H1 (cell line): ENCODE results near the gene HBS1L. TPM values are rescaled to one million over a fixed set of nuclear protein-coding genes. Genes with fewer than 3 reads are reported as not detected.

ENCODE experiments used
- CTCF ChIA-PET: fragments of 300-600 bp; sonication (Branson Sonifier 250); formaldehyde crosslinking; loops from one replicate; lab custom pipeline; 2021; ENCODE audit not compliant: partially characterized antibody; lab: Charles Lee
- POLR2A ChIA-PET: fragments of 300-600 bp; sonication (Branson Sonifier 250); formaldehyde crosslinking; loops from one replicate; lab custom pipeline; 2021; ENCODE audit warnings: inconsistent platforms; ENCODE audit not compliant: partially characterized antibody; lab: Charles Lee
- DNase-seq, 2 experiments: peaks; one replicate each; pipeline versions ENCODE4 v3.0.0 to v3.0.0-alpha.2; 2010 to 2022; ENCODE audit warnings: low spot score in 2 of 2, low read depth in 1 of 2, mixed read lengths in 1 of 2
- FAIRE-seq: peaks from 2 replicates; lab custom pipeline; 2011; peaks lifted over from hg19 to GRCh38; lab: Jason Lieb, UNC
- H2AFZ ChIP-seq: 2 replicates; pipeline ENCODE4 v1.8.1; 2012; ENCODE audit warnings: low read length, inconsistent platforms
- H2AK5ac ChIP-seq: 2 replicates; pipeline ENCODE4 v1.6.1; 2013; ENCODE audit warnings: low read depth, low read length
- H2BK120ac ChIP-seq: replicated peaks from 2 replicates; pipeline ENCODE3; 2013; ENCODE audit warnings: low read depth, low read length, inconsistent platforms
- H2BK12ac ChIP-seq: 2 replicates; pipeline ENCODE4 v1.6.1; 2013; ENCODE audit warnings: low read depth, low read length
- H2BK15ac ChIP-seq: 2 replicates; pipeline ENCODE4 v1.6.1; 2013; ENCODE audit warnings: low read length
- H2BK20ac ChIP-seq: 2 replicates; pipeline ENCODE4 v1.6.1; 2013; ENCODE audit warnings: low read length
- H2BK5ac ChIP-seq: 2 replicates; pipeline ENCODE4 v1.6.1; 2013; ENCODE audit warnings: low read depth, low read length
- H3K14ac ChIP-seq: 2 replicates; pipeline ENCODE4 v1.6.1; 2013; ENCODE audit warnings: inconsistent platforms; ENCODE audit not compliant: insufficient read length
- H3K18ac ChIP-seq: 2 replicates; pipeline ENCODE4 v1.6.1; 2013; ENCODE audit warnings: low read length; ENCODE audit errors: extremely low read depth
- H3K23ac ChIP-seq: 2 replicates; pipeline ENCODE4 v1.6.1; 2013; ENCODE audit warnings: inconsistent platforms; ENCODE audit not compliant: insufficient read length
- H3K23me2 ChIP-seq: 2 replicates; pipeline ENCODE4 v1.6.1; 2013; ENCODE audit warnings: low read depth, low read length
- H3K27ac ChIP-seq: 2 replicates; pipeline ENCODE4 v1.6.1; 2011; ENCODE audit warnings: low read depth, low read length, inconsistent platforms
- H3K27me3 ChIP-seq, 4 experiments: replicated peaks in 1 of 4; 1 replicate in 1 of 4; 2 replicates in 3 of 4; pipeline versions ENCODE4 v1.6.1 to v1.8.1; 2011 to 2013; ENCODE audit warnings: low read length in 3 of 4, mild to moderate bottlenecking in 3 of 4, inconsistent platforms in 2 of 4, mixed read lengths in 2 of 4, moderate library complexity in 1 of 4; ENCODE audit not compliant: control insufficient read depth in 3 of 4, insufficient read depth in 3 of 4; ENCODE audit errors: extremely low read depth in 1 of 4
- H3K36me3 ChIP-seq, 4 experiments: 2 replicates each; pipeline versions ENCODE4 v1.6.1 to v1.8.1; 2011 to 2013; ENCODE audit warnings: mild to moderate bottlenecking in 4 of 4, low read length in 3 of 4, moderate library complexity in 2 of 4, control low read depth in 1 of 4, inconsistent platforms in 1 of 4; ENCODE audit not compliant: insufficient read depth in 4 of 4, control insufficient read depth in 2 of 4
- H3K4ac ChIP-seq: replicated peaks from 2 replicates; pipeline ENCODE3; 2013; ENCODE audit warnings: low read length, low read depth, mixed read lengths, inconsistent platforms; ENCODE audit not compliant: insufficient read length
- H3K4me1 ChIP-seq, 4 experiments: replicated peaks in 1 of 4; 1 replicate in 1 of 4; 2 replicates in 3 of 4; pipeline versions ENCODE4 v1.6.1 to v1.8.1; 2011 to 2013; ENCODE audit warnings: low read length in 3 of 4, inconsistent platforms in 2 of 4, mixed read lengths in 1 of 4; ENCODE audit not compliant: insufficient read depth in 4 of 4, control insufficient read depth in 3 of 4
- H3K4me2 ChIP-seq, 2 experiments: 2 replicates each; pipeline versions ENCODE4 v1.6.1 to v1.8.1; 2011 to 2013; ENCODE audit warnings: low read depth in 2 of 2, low read length in 2 of 2, control low read depth in 1 of 2, inconsistent platforms in 1 of 2, mild to moderate bottlenecking in 1 of 2; ENCODE audit not compliant: insufficient read depth in 1 of 2
- H3K4me3 ChIP-seq, 4 experiments: fragments of 200-600, 300-600 bp in 1 of 4; sonication (generic), shearing (Covaris generic), sonication (Bioruptor Twin) in 1 of 4; 2 replicates each; pipeline versions ENCODE4 v1.5.1 to v1.8.1; 2011 to 2016; ENCODE audit warnings: low read length in 4 of 4, low read depth in 3 of 4, control low read depth in 2 of 4, inconsistent platforms in 2 of 4, mild to moderate bottlenecking in 2 of 4, mixed read lengths in 1 of 4, moderate library complexity in 1 of 4; ENCODE audit not compliant: insufficient read depth in 2 of 4; ENCODE audit errors: extremely low read depth in 1 of 4
- H3K56ac ChIP-seq: replicated peaks from 2 replicates; pipeline ENCODE3; 2013; ENCODE audit warnings: low read depth, mild to moderate bottlenecking, mixed read lengths, low read length, inconsistent platforms; ENCODE audit not compliant: insufficient read length
- H3K79me1 ChIP-seq: 2 replicates; pipeline ENCODE4 v1.6.1; 2013; ENCODE audit warnings: low read depth, low read length, control low read depth
- H3K79me2 ChIP-seq, 2 experiments: 2 replicates each; pipeline versions ENCODE4 v1.6.1 to v1.8.1; 2012 to 2013; ENCODE audit warnings: low read length in 2 of 2, mild to moderate bottlenecking in 2 of 2, inconsistent platforms in 1 of 2; ENCODE audit not compliant: insufficient read depth in 2 of 2, control insufficient read depth in 1 of 2
- H3K9ac ChIP-seq, 4 experiments: replicated peaks in 1 of 4; 1 replicate in 1 of 4; 2 replicates in 3 of 4; pipeline versions ENCODE4 v1.6.1 to v1.8.1; 2011 to 2013; ENCODE audit warnings: low read depth in 3 of 4, low read length in 3 of 4, control low read depth in 2 of 4, mild to moderate bottlenecking in 2 of 4, moderate library complexity in 2 of 4, inconsistent platforms in 1 of 4; ENCODE audit errors: extremely low read depth in 1 of 4
- H3K9me3 ChIP-seq, 2 experiments: 2 replicates each; pipeline versions ENCODE4 v1.6.1 to v1.8.1; 2012 to 2013; ENCODE audit warnings: mild to moderate bottlenecking in 2 of 2, moderate library complexity in 2 of 2, control low read depth in 1 of 2, inconsistent platforms in 1 of 2, low read depth in 1 of 2, low read length in 1 of 2, mixed read lengths in 1 of 2; ENCODE audit not compliant: insufficient read depth in 2 of 2
- H4K20me1 ChIP-seq, 2 experiments: replicated peaks in 1 of 2; 2 replicates each; pipeline versions ENCODE3 to v1.8.1; 2011 to 2013; ENCODE audit warnings: inconsistent platforms in 2 of 2, low read length in 2 of 2, mild to moderate bottlenecking in 1 of 2; ENCODE audit not compliant: insufficient read depth in 2 of 2, control insufficient read depth in 1 of 2
- H4K5ac ChIP-seq: 2 replicates; pipeline ENCODE4 v1.6.1; 2013; ENCODE audit warnings: low read length, low read depth, mixed read lengths, inconsistent platforms; ENCODE audit not compliant: insufficient read length
- H4K8ac ChIP-seq: 2 replicates; pipeline ENCODE4 v1.8.0; 2013; ENCODE audit warnings: mild to moderate bottlenecking, moderate library complexity, low read length, inconsistent platforms; ENCODE audit not compliant: insufficient read depth; ENCODE audit errors: extremely low read depth
- H4K91ac ChIP-seq: replicated peaks from 2 replicates; pipeline ENCODE3; 2013; ENCODE audit warnings: low read length, mixed read lengths, inconsistent platforms; ENCODE audit not compliant: insufficient read length
- CBX5 ChIP-seq: fragments of 300-800, 300-1000 bp; sonication (generic); IDR thresholded peaks from 2 replicates; pipeline ENCODE4 v1.7.1; 2016; ENCODE audit warnings: antibody characterized with exemption, low read length, low read depth
- CREB1 ChIP-seq: IDR thresholded peaks from 2 replicates; pipeline ENCODE4 v1.6.1; 2012; ENCODE audit warnings: inconsistent platforms
- FOSL1 ChIP-seq: IDR thresholded peaks from 2 replicates; pipeline ENCODE4 v1.6.1; 2011; ENCODE audit warnings: mild to moderate bottlenecking, low read depth, low read length, moderate library complexity; ENCODE audit not compliant: insufficient read depth
- MAFK ChIP-seq: IDR thresholded peaks from 2 replicates; pipeline ENCODE4 v1.6.1; 2012; ENCODE audit warnings: low read depth, mild to moderate bottlenecking, improper control_type of control experiment, low read length
- NANOG ChIP-seq: IDR thresholded peaks from 2 replicates; pipeline ENCODE4 v1.6.1; 2011; ENCODE audit warnings: low read length, low read depth, mild to moderate bottlenecking, inconsistent platforms; ENCODE audit not compliant: insufficient read depth, poor library complexity, severe bottlenecking
- POLR2A ChIP-seq, 2 experiments: IDR thresholded peaks; 1 replicate in 1 of 2; 2 replicates in 1 of 2; pipeline ENCODE4 v1.6.1; 2011; ENCODE audit warnings: low read depth in 2 of 2, low read length in 2 of 2, mild to moderate bottlenecking in 2 of 2; ENCODE audit errors: control extremely low read depth in 1 of 2
- POU5F1 ChIP-seq: IDR thresholded peaks from 2 replicates; pipeline ENCODE4 v1.6.1; 2011; ENCODE audit warnings: low read depth, mild to moderate bottlenecking, low read length, moderate library complexity
- RXRA ChIP-seq: IDR thresholded peaks from 2 replicates; pipeline ENCODE4 v1.6.1; 2011; ENCODE audit warnings: low read depth, mild to moderate bottlenecking, low read length, moderate library complexity; ENCODE audit not compliant: insufficient read depth
- SUZ12 ChIP-seq: fragments of 200-600 bp; sonication (generic); IDR thresholded peaks from 2 replicates; pipeline ENCODE4 v1.6.1; 2012; ENCODE audit warnings: mild to moderate bottlenecking, inconsistent platforms, low read length, moderate library complexity, mixed read lengths
- TAF7 ChIP-seq: optimal IDR thresholded peaks from 2 replicates; pipeline ENCODE3; 2011; ENCODE audit warnings: low read depth, mild to moderate bottlenecking, inconsistent platforms, low read length, moderate library complexity, borderline replicate concordance
- TEAD4 ChIP-seq: IDR thresholded peaks from 2 replicates; pipeline ENCODE4 v1.6.1; 2012; ENCODE audit warnings: low read depth, low read length, inconsistent platforms, mixed read lengths
- WGBS, 2 experiments: shearing (Covaris generic) in 1 of 2; methylation state at CpG; one replicate each; pipeline versions ENCODE4 v1.1.6 to v1.1.7; 2013 to 2015; ENCODE audit warnings: low lambda C conversion rate in 2 of 2, mixed read lengths in 2 of 2, inconsistent platforms in 1 of 2, low coverage in 1 of 2, missing lambda C conversion rate in 1 of 2; ENCODE audit not compliant: insufficient replicate concordance in 2 of 2, insufficient coverage in 1 of 2, insufficient read length in 1 of 2; ENCODE audit errors: extremely low coverage in 1 of 2, missing lambda C conversion rate in 1 of 2; 5-methylcytosine and 5-hydroxymethylcytosine counted together
- polyA plus RNA-seq, 7 experiments: library from polyadenylated mRNA; depleted of rRNA in 3 of 7; stranded (reverse) in 5 of 7; unstranded in 2 of 7; fragments of >200 nt in 5 of 7; fragments of 200-250 nt in 2 of 7; gene quantifications; 1 replicate in 5 of 7; 2 replicates in 1 of 7; 4 replicates in 1 of 7; pipeline versions ENCODE4 v1.2.1 to v1.2.3, GENCODE V29; 2011 to 2013; ENCODE audit warnings: missing spikeins in 2 of 7, mixed read lengths in 2 of 7
- total RNA-seq: library from RNA; stranded (reverse); fragmentation: NEBNext Ultra II Directional; extraction: Animal tissue kit (Norgen Biotek cat#: 25700); gene quantifications from 2 replicates; pipeline ENCODE4 v1.2.1, GENCODE V29; 2021
- TF ChIP-seq, protein P1 (sequence below): IDR thresholded peaks from 2 replicates; pipeline ENCODE4 v1.6.1; 2011; ENCODE audit warnings: low read length, improper control_type of control experiment

The HBS1L gene
- total and polyA plus RNA-seq, 2 of the 8 experiments (the other 6 are each of a cell fraction or from before 2014, with no cell fraction given), result 28.1 to 97.1 TPM

DNA sequence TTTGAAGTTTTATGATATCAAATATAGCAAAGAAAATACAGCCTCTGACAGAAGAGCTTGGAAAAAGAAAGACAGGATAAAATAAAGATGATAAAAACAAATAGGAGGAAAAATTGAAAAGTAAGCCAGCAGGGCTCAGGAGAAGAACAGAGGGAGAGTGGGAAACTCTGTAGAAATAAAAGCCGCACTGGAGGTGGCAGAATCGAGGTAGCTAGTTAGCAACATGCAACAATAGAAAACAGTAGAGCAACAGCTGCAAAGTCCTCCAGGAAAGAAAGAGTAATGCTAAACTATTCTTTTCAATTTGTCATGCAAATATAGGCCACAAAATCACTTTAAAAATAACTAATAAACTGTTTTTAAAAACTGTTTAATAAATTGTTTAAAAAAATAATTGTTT lies 28.8 kb downstream of the HBS1L start:
- Histone ChIP-seq H3K9ac (no peak overlapping the region), H3K56ac (no peak overlapping the region), H2BK5ac (no peak overlapping the region), H3K4ac (no peak overlapping the region), H2AFZ (no peak overlapping the region), H3K9me3 (no peaks in the 10 kb centered on the region), H3K79me1 (no peaks in the 10 kb centered on the region), H3K4me2 (peak overlapping the region; percentile 11 to 24; a peak in 2 of 4 replicates), H4K5ac (peak overlapping the region; percentile 97), H2AK5ac (no peak overlapping the region), H2BK120ac (no peak overlapping the region), H3K79me2 (peaks cover 0 to 4% of the 10 kb centered on the region in 2 experiments; a peak in 1 of 4 replicates), H3K18ac (no peak overlapping the region), H3K4me3 (peak overlapping the region in 1 of 4 experiments; percentile 25; a peak in 3 of 8 replicates), H3K27ac (no peak overlapping the region), H3K23ac (no peak overlapping the region), H3K36me3 (peaks cover 0 to 2% (median 0%) of the 10 kb centered on the region in 4 experiments; a peak in 1 of 8 replicates), H3K4me1 (peaks cover 0 to 5% (median 2%) of the 10 kb centered on the region in 4 experiments; a peak in 3 of 7 replicates), H2BK15ac (no peak overlapping the region), H3K27me3 (no peaks in the 10 kb centered on the region), H3K23me2 (no peaks in the 10 kb centered on the region), H4K8ac (no peak overlapping the region), H4K91ac (no peak overlapping the region), H2BK12ac (no peak overlapping the region), H3K14ac (no peak overlapping the region), H4K20me1 (no peaks in the 10 kb centered on the region), H2BK20ac (no peak overlapping the region)
- ChIA-PET CTCF (interaction anchor here (1.3 kb wide), 1 partner anchor 61 kb away, joined by 3 read pairs; no protein-coding TSS in a partner anchor), POLR2A (interaction anchor here (0.8 to 1.5 kb wide), 2 partner anchors 11 to 29 kb away, joined by 5 to 7 read pairs; partner anchors contain the start of gene HBS1L)
- FAIRE-seq, result peak; percentile 55
- no peak for DNase-seq
- WGBS, 2 experiments, result 31% methylated on average over 2 of the region's 2 CpGs; no CpG with 5 or more reads in 1 of the 2 experiments
- TF ChIP-seq SUZ12, result no peak
- TF ChIP-seq FOSL1, result no peak
- TF ChIP-seq POU5F1, result no peak
- no peak for TF ChIP-seq TEAD4
- TF ChIP-seq, protein P1, sequence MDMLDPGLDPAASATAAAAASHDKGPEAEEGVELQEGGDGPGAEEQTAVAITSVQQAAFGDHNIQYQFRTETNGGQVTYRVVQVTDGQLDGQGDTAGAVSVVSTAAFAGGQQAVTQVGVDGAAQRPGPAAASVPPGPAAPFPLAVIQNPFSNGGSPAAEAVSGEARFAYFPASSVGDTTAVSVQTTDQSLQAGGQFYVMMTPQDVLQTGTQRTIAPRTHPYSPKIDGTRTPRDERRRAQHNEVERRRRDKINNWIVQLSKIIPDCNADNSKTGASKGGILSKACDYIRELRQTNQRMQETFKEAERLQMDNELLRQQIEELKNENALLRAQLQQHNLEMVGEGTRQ, result no peak
- TF ChIP-seq NANOG, result no peak
- TF ChIP-seq MAFK, result no peak
- TF ChIP-seq RXRA, result no peak
- TF ChIP-seq CBX5, result no peak
- no peak for TF ChIP-seq POLR2A (IDR thresholded peaks at IDR 0.05; ENCODE audit: control extremely low read depth in 1 of 2, low read depth in 2 of 2, low read length in 2 of 2)
- no peak for TF ChIP-seq CREB1
- no peak for TF ChIP-seq TAF7
